ENCODE data around the gene HERPUD2. TPM values are rescaled to one million over a fixed set of nuclear protein-coding genes. Genes with fewer than 3 reads are reported as not detected.
"Not testable (repeated sequence)": the region's sequence is repeated elsewhere in the genome, so short reads cannot be mapped to it uniquely, and the experiment has no call there.

The HERPUD2 gene
- total RNA-seq, 2 donors from 2014 or later, result 25.3 to 27.4 TPM

DNA sequence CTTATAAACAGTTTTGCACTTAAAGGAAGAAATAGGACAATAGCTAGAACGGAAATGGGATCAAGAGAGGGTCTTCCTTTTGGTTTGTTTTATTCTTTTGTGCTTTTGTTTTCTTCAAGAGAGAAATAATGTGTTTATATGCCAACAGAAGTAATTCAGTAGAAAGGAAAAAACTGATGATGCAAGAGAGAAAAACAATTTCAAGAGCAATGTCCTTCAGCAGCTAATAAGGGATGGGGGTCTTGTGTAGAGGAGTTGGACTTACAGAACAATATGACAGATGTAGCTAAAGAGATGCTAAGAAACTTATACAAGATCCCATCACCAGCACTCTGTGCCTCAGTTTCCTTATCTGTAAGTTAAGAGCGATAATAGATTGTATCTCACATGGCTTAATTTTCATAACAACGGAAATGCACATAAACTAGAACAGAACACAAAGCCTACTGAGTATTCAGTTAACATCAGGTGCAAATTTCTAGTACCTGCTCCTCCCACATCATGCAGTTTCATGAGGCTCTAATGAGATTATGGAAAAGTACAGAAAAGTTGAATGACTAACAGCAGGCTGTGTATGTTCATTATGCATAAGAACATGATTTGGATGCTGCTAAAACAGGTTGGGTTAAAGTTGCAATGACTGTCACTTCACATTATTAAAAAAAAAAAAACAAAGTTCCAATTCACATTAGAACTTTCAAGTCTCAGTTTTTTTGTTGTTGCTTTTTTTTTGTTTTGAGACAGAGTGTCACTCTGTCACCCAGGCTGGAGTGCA, 17.2 kb downstream of the HERPUD2 start:
- Mint-ChIP-seq H3K4me3 (no peak overlapping the region), H3K4me1 (peaks cover 47% of the 10 kb centered on the region), H3K27me3 (no peaks in the 10 kb centered on the region), H3K9me3 (no peaks in the 10 kb centered on the region), H3K36me3 (ENCODE audit: low read depth) (peaks cover 9% of the 10 kb centered on the region), H3K27ac (peak overlapping the region; percentile 9)
- peak; percentile 52 for ATAC-seq (replicated peaks)

DNA sequence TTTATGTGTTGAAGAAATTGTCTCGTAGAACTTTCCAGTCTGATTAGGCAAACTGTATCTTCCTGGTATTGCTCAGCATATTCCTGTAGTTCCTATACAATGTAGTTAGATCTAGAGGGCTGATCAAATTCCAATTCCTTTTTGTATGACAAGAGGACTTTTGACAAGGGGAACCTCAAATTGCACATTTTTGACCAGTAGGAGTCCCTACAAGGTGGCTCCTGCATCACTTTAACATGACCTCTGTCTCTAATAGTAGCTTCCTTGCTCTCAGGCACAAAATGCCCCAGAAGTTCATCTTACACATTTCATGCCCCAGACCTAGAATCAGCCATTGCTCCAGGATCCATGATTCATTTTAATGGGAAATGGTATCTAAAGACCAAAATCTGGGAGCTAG, 18.7 kb downstream of the HERPUD2 start:
- ATAC-seq (replicated peaks), result no peak
- Mint-ChIP-seq H3K36me3 (ENCODE audit: low read depth) (peaks cover 20% of the 10 kb centered on the region), H3K9me3 (no peaks in the 10 kb centered on the region), H3K27ac (peak overlapping the region; percentile 9), H3K4me1 (peaks cover 35% of the 10 kb centered on the region), H3K4me3 (no peak overlapping the region), H3K27me3 (no peaks in the 10 kb centered on the region)

DNA sequence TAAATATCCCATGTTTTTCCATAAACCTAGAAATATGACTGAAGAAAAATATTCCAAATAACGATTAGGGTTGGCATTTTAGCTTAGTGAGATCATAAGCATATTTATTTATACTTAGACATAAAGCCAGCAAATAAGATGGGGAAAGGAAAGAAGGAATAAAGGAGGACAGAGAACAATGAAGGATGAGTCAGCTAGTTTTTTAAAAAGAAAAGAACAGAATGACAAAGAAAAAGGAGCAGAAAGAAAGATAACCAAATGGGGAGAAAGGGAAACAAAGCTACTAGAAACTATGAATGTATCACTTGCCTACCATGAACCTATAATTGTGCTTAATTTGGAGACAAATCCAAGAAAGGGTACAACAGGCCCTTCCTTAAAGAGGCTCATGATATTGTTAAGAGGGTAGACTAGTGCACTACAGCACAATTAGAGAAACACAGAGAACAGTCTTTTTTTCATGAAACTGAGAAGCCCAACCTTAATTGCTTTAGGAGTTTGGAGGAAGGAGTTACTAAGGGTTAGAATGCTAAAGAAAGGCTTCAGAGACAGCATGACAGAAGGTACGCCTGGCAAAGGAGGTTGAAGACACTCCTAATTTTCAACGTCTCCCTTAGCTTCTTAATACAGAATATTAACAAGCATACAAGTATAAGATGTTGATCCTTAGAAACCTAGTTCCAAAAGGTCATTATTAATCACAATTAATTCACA, 23.9 kb downstream of the HERPUD2 start:
- Mint-ChIP-seq H3K36me3 (ENCODE audit: low read depth) (peaks cover 70% of the 10 kb centered on the region), H3K9me3 (no peaks in the 10 kb centered on the region), H3K4me3 (no peak overlapping the region), H3K27ac (peak overlapping the region; percentile 61), H3K27me3 (no peaks in the 10 kb centered on the region), H3K4me1 (peaks cover 9% of the 10 kb centered on the region)
- no peak for ATAC-seq (replicated peaks)

DNA sequence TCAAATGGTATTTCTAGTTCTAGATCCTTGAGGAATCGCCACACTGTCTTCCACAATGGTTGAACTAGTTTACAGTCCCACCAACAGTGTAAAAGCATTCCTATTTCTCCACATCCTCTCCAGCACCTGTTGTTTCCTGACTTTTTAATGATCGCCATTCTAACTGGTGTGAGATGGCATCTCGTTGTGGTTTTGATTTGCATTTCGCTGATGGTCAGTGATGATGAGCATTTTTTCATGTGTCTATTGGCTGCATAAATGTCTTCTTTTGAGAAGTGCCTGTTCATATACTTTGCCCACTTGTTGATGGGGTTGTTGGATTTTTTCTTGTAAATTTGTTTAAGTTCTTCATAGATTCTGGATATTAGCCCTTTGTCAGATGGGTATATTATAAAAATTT, 34.5 kb downstream of the HERPUD2 start:
- ATAC-seq (replicated peaks); H3K4me3 Mint-ChIP-seq; H3K9me3 Mint-ChIP-seq; H3K27ac Mint-ChIP-seq; H3K27me3 Mint-ChIP-seq: not testable (repeated sequence)
- peaks cover 33% of the 10 kb centered on the region for H3K4me1 Mint-ChIP-seq
- H3K36me3 Mint-ChIP-seq (ENCODE audit: low read depth), result peaks cover 45% of the 10 kb centered on the region

DNA sequence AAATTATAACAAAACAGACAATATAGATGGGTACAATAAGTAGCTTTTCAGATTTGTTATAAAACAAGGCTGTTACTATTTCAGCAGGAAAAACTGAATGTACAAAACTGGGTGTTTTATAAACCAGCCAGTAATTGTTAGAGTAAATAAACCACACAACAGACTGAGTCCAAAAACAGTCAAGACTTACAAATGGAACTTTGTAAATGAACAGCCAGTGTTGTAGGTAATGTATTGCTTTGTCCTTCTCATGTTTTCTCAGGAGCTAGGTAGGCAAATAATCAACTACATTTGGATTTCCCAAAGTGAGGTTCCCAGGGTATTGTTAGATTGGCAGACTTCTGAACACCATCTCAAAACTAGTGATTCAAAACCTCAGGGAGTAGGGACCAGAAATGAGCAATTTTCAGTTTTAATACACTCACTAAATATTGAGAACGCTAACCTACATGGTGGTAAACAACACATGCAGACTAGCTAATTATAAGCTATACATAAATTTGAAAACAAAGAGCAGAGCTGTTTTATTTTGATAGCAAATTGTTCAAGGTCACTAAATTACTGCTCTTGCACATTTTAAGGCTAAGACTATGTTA, 36.2 kb downstream of the HERPUD2 start:
- Mint-ChIP-seq H3K4me3 (no peak overlapping the region), H3K27me3 (no peaks in the 10 kb centered on the region), H3K4me1 (peaks cover 44% of the 10 kb centered on the region), H3K36me3 (ENCODE audit: low read depth) (peaks cover 43% of the 10 kb centered on the region), H3K27ac (peak overlapping the region; percentile 80), H3K9me3 (peaks cover 8% of the 10 kb centered on the region)
- ATAC-seq (replicated peaks), result peak; percentile 84

DNA sequence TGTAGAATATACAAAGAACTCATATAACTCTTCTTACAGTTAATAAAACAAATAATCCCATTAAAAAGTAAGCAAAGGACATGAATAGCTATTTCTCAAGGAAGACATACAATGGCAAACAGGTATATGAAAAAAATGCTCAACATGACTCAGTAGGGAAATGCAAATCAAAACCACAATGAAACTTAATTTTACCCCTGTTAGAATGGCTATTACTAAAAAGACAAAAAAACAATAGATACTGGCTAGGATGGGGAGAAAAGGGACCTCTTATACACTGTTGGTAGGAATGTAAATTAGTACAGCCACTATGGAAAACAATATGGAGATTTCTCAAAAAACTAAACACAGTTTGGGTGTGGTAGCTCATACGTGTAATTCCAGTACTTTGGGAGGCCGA, 37.8 kb downstream of the HERPUD2 start:
- Mint-ChIP-seq H3K36me3 (ENCODE audit: low read depth) (peaks cover 59% of the 10 kb centered on the region), H3K4me1 (peaks cover 60% of the 10 kb centered on the region), H3K27ac (peak overlapping the region; percentile 80), H3K9me3 (peaks cover 13% of the 10 kb centered on the region), H3K27me3 (no peaks in the 10 kb centered on the region), H3K4me3 (peak overlapping the region; percentile 59)
- peak; percentile 86 for ATAC-seq (replicated peaks)

DNA sequence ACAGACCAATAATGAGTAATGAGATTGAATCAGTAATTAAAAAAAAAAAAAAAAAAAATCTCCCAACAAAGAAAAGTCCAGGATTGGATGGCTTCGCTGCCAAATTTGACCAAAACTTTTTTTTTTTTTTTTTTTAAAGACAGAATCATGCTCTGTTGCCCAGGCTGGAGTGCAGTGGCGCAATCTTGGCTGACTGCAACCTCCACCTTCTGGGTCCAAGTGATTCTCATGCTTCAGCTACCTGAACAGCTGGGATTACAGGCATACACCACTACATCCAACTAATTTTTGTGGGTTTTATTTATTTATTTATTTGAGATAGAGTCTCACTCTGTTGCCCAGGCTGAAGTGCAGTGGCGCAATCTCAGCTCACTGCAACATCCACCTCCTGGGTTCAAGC, 40.4 kb downstream of the HERPUD2 start:
- not testable (repeated sequence) for H3K27me3 Mint-ChIP-seq; H3K4me3 Mint-ChIP-seq; ATAC-seq (replicated peaks); H3K27ac Mint-ChIP-seq
- Mint-ChIP-seq H3K4me1 (peaks cover 70% of the 10 kb centered on the region), H3K36me3 (ENCODE audit: low read depth) (peaks cover 68% of the 10 kb centered on the region), H3K9me3 (peaks cover 14% of the 10 kb centered on the region)

DNA sequence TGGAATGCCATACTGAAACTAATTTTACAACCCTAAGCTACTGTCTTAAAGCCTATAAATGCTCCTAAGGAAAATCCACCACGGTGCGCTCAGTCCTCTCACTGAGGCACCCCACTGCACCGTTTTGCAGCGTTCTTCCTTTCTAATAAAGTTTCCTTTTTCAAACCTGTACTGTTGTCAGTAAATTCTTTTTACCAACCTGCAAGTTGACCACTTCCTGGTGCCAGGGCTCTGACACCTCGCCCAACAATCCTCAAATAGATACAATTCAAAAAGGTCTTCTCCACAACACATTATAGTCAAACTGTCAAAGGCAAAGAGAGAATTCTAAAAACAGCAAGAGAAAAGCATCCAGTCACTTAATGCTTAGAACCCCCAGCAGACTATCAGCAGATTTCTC, 42.8 kb downstream of the HERPUD2 start:
- Mint-ChIP-seq H3K4me3 (peak overlapping the region; percentile 53), H3K4me1 (peaks cover 67% of the 10 kb centered on the region), H3K9me3 (peaks cover 14% of the 10 kb centered on the region), H3K27ac (peak overlapping the region; percentile 73), H3K27me3 (no peaks in the 10 kb centered on the region), H3K36me3 (ENCODE audit: low read depth) (peaks cover 69% of the 10 kb centered on the region)
- ATAC-seq (replicated peaks), result peak; percentile 40

DNA sequence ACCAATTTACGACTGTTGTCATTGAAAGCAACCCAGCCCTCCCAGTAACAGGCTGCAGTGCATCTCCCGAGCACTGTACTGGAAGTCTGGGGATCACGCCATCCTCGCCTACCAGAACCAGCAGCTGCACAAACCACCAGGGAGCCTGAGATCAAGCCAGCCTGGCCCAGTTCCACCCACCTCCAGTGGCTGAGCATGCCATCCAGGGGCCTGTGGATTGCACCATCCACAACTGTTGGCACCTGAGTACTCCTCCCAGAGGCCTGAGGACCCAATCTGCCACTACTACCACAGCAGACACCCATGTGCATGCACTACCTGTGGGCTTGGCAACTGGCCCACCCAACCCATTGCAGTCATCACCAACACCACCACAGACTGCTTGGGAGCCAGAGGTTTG, 44.2 kb downstream of the HERPUD2 start:
- H3K27ac Mint-ChIP-seq, result peak overlapping the region; percentile 6
- peaks cover 14% of the 10 kb centered on the region for H3K9me3 Mint-ChIP-seq
- no peaks in the 10 kb centered on the region for H3K27me3 Mint-ChIP-seq
- H3K4me3 Mint-ChIP-seq, result no peak overlapping the region
- H3K36me3 Mint-ChIP-seq (ENCODE audit: low read depth), result peaks cover 62% of the 10 kb centered on the region
- H3K4me1 Mint-ChIP-seq, result peaks cover 66% of the 10 kb centered on the region
- ATAC-seq (replicated peaks), result no peak

DNA sequence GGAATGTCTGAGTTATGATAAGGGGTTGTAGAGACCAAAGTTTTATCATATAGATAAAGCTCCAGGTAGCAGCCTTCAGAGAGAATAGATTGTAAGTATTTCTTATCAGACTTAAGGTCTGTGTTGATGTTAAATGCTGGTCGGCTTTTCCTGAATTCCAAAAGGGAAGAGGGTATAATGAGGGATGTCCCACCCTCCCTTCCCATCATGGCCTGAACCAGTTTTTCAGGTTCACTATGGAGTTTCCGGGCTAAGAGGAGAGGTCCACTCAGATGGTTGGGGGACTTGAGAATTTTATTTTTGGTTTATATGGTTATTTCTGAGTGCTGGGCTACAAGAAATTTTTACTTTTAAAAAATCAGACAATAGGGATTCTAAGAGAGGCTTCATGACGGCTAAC, 45.2 kb downstream of the HERPUD2 start:
- H3K9me3 Mint-ChIP-seq, result peaks cover 10% of the 10 kb centered on the region
- H3K36me3 Mint-ChIP-seq (ENCODE audit: low read depth), result peaks cover 52% of the 10 kb centered on the region
- peaks cover 59% of the 10 kb centered on the region for H3K4me1 Mint-ChIP-seq
- ATAC-seq (replicated peaks), result no peak
- H3K27ac Mint-ChIP-seq, result peak overlapping the region; percentile 52
- H3K4me3 Mint-ChIP-seq, result no peak overlapping the region
- H3K27me3 Mint-ChIP-seq, result no peaks in the 10 kb centered on the region

DNA sequence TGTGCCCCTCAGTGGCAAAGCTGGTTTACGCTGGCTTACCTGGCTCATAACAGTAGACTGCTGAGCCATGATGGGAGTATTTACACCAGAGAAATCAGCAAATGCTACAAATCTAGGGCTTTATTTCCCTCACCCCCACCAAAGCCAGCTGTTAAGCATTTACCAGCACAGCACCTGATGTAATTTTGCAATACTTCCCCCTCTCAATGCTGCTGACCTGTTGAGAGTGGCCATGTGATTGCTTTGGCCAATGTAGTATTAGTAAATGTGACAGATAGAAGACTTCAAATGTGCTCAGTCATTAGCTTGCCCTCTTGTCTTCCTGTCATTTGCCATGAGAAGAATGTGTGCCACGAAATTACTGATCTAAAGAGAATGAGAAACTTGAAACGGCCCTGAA, 46.6 kb downstream of the HERPUD2 start:
- ATAC-seq (replicated peaks), result no peak
- Mint-ChIP-seq H3K4me1 (peaks cover 55% of the 10 kb centered on the region), H3K4me3 (no peak overlapping the region), H3K36me3 (ENCODE audit: low read depth) (peaks cover 41% of the 10 kb centered on the region), H3K9me3 (peaks cover 10% of the 10 kb centered on the region), H3K27ac (no peak overlapping the region), H3K27me3 (no peaks in the 10 kb centered on the region)

DNA sequence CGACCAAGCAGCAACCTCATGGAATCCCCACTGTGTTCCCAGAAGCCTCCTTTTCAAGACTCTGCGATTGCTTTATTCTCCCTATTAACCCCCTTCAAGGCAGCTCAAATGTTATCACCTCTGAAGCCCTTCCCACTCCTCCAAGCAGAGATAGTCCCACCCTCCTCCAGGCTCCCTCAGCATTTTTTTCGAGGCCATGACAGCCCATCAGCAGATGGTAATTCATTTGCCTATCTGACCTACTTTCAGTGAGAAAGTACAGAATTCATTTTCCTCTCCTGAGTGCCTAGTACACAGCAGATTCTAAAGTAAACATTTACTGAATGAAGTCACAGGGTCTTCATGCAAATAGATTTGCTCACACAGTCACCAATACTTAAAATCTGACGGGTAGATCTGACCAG, 47.8 kb downstream of the HERPUD2 start:
- Mint-ChIP-seq H3K9me3 (peaks cover 1% of the 10 kb centered on the region), H3K4me3 (peak overlapping the region; percentile 53), H3K4me1 (peaks cover 47% of the 10 kb centered on the region), H3K27ac (peak overlapping the region; percentile 20), H3K36me3 (ENCODE audit: low read depth) (peaks cover 29% of the 10 kb centered on the region), H3K27me3 (no peaks in the 10 kb centered on the region)
- ATAC-seq (replicated peaks), result peak; percentile 52

DNA sequence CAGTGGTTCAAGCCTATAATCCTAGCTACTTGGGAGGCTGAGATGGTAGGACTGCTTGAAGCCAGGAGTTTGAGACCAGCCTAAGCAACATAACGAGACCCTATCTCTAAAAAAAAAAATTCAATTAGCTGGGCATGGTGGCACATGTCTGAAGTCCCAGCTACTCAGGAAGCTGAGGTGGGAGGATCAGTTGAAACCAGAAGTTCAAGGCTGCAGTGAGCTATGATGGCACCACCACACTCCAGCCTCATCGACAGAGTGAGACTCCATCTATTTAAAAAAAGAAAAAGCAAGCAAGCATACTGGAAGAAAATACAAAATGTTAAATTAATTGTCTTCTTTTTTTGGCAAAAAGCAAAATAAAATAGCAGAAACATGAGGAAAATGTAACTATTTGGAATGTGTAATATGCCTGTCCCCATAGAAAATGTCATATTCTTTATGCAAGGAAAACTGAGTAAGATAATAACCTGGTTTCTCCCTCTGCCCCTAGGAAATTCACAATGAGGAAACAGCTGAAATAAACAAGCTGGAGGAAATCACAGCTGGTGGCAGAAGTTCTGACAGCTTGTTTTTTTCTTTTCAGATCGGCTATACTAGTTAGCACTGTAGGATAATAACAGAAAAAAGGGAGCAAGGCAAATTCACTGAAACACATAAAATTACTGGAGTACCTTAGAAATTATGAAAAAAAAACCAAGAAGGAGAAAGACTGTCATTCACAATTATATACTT, 48.5 kb downstream of the HERPUD2 start:
- Mint-ChIP-seq H3K36me3 (ENCODE audit: low read depth) (peaks cover 26% of the 10 kb centered on the region), H3K9me3 (no peaks in the 10 kb centered on the region), H3K4me3 (peak overlapping the region; percentile 53), H3K4me1 (peaks cover 51% of the 10 kb centered on the region), H3K27me3 (no peaks in the 10 kb centered on the region), H3K27ac (peak overlapping the region; percentile 20)
- no peak for ATAC-seq (replicated peaks)

DNA sequence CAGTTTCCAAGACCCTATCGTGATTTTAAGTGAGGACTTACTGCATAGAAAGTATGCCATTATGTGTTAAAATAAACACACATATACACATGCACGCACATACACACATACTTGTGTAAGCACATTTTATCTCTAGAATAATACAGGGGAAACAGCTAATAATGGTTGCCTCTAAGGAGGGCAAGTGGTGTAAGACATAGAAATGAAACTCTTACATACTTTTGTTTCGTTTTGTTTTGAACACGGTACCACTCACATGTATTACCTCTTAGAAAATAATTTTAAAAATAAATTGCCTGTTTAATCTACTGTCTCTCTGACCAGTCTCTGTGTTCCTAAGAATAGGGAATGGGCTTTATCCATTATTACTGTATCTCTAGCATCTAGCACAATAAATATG, 49.2 kb downstream of the HERPUD2 start:
- Mint-ChIP-seq H3K27me3 (no peaks in the 10 kb centered on the region), H3K36me3 (ENCODE audit: low read depth) (peaks cover 26% of the 10 kb centered on the region), H3K4me3 (peak overlapping the region; percentile 53), H3K27ac (peak overlapping the region; percentile 20), H3K9me3 (no peaks in the 10 kb centered on the region), H3K4me1 (peaks cover 48% of the 10 kb centered on the region)
- ATAC-seq (replicated peaks), result peak; percentile 35

All from activated T-helper 17 cell treated with anti-CD3 and anti-CD28 coated beads, Interleukin-2, amount 50 U/mL, for 72 hours (primary cell).